ENCODE measurements around the gene TCL1B.

GRCh38 chr14:95683793-95684192 is 2.4 kb upstream of the TCL1B start:
- TF ChIP-seq CTCF (IDR thresholded peaks at IDR 0.05) = peak; percentile 57
- no peak for TF ChIP-seq EZH2 (IDR thresholded peaks at IDR 0.05; ENCODE audit: borderline replicate concordance, insufficient read depth, low read depth, low read length, poor library complexity, severe bottlenecking)

Data from B cell (primary cell).